Measurements from ENCODE around the gene UST. TPM values are rescaled to one million over a fixed set of nuclear protein-coding genes. Genes with fewer than 3 reads are reported as not detected.

Gene UST
- total RNA-seq, 1 donor = 36.1 TPM

- peak; percentile 43 for DNase-seq (ENCODE audit: low read depth)
- TF ChIP-seq CTCF (IDR thresholded peaks at IDR 0.05; ENCODE audit: insufficient read depth, low read length) = no peak
- H3K4me3 ChIP-seq (ENCODE audit: low read depth, low read length) = no peak overlapping the region
Measured at GRCh38 chr6:148713921-148714320, 32.9 kb upstream of the UST start.

- no peak overlapping the region for H3K4me3 ChIP-seq (ENCODE audit: low read depth, low read length)
- TF ChIP-seq CTCF (IDR thresholded peaks at IDR 0.05; ENCODE audit: insufficient read depth, low read length) = no peak
- DNase-seq (ENCODE audit: low read depth) = peak; percentile 45
Measured at GRCh38 chr6:148716811-148717210, 30.0 kb upstream of the UST start.

- DNase-seq (ENCODE audit: low read depth) = peak; percentile 75
- H3K4me3 ChIP-seq (ENCODE audit: low read depth, low read length) = no peak overlapping the region
- TF ChIP-seq CTCF (IDR thresholded peaks at IDR 0.05; ENCODE audit: insufficient read depth, low read length) = no peak
Measured at GRCh38 chr6:148720406-148720805, 26.4 kb upstream of the UST start.

GRCh38 chr6:148720897-148721296 is 25.9 kb upstream of the UST start:
- DNase-seq (ENCODE audit: low read depth) = peak; percentile 51
- TF ChIP-seq CTCF (IDR thresholded peaks at IDR 0.05; ENCODE audit: insufficient read depth, low read length) = no peak
- no peak overlapping the region for H3K4me3 ChIP-seq (ENCODE audit: low read depth, low read length)

GRCh38 chr6:148723484-148723883 is 23.3 kb upstream of the UST start:
- peak; percentile 92 for DNase-seq (ENCODE audit: low read depth)
- no peak overlapping the region for H3K4me3 ChIP-seq (ENCODE audit: low read depth, low read length)
- TF ChIP-seq CTCF (IDR thresholded peaks at IDR 0.05; ENCODE audit: insufficient read depth, low read length) = no peak

GRCh38 chr6:148724428-148724827 is 22.4 kb upstream of the UST start:
- no peak for TF ChIP-seq CTCF (IDR thresholded peaks at IDR 0.05; ENCODE audit: insufficient read depth, low read length)
- DNase-seq (ENCODE audit: low read depth) = no peak
- no peak overlapping the region for H3K4me3 ChIP-seq (ENCODE audit: low read depth, low read length)

GRCh38 chr6:148727104-148727503 is 19.7 kb upstream of the UST start:
- H3K4me3 ChIP-seq (ENCODE audit: low read depth, low read length) = no peak overlapping the region
- DNase-seq (ENCODE audit: low read depth) = no peak
- TF ChIP-seq CTCF (IDR thresholded peaks at IDR 0.05; ENCODE audit: insufficient read depth, low read length) = no peak

Measured in fibroblast of the aortic adventitia (primary cell).